ENCODE measurements around the gene MTNR1A.

MTNR1A gene

GRCh38 chr4:186602978-186603377, 47.6 kb upstream of the MTNR1A start (continued):
- TF ChIP-seq ZNF398 (tag by site-specific recombination; IDR thresholded peaks at IDR 0.05), result no peak
- no peak for TF ChIP-seq ZNF366 (tag by site-specific recombination; conservative IDR thresholded peaks at IDR 0.05)
- TF ChIP-seq ZNF280C (tag by site-specific recombination; IDR thresholded peaks at IDR 0.05), result no peak

GRCh38 chr4:186599483-186599882, 44.1 kb upstream of the MTNR1A start:
- H3K9me3 ChIP-seq (ENCODE audit: control insufficient read depth, insufficient read depth, low read depth, low read length), result no peaks in the 10 kb centered on the region
- no peak overlapping the region for H3K27ac ChIP-seq (ENCODE audit: extremely low read depth, low read depth, low read length)
- CTCF ChIA-PET, result interaction anchor here (0.8 to 1.9 kb wide), 2 partner anchors 12 kb away, joined by 3 to 8 read pairs; no protein-coding TSS in a partner anchor
- H3K4me3 ChIP-seq (ENCODE audit: low read depth, low read length), result no peak overlapping the region
- TF ChIP-seq ZFP37 (tag by site-specific recombination; IDR thresholded peaks at IDR 0.05) (no peak), PRDM2 (tag by site-specific recombination; IDR thresholded peaks at IDR 0.05; ENCODE audit: borderline replicate concordance) (no peak), ZNF785 (tag by site-specific recombination; IDR thresholded peaks at IDR 0.05) (no peak), ZNF660 (tag by site-specific recombination; IDR thresholded peaks at IDR 0.05) (no peak), ZNF292 (tag by site-specific recombination; IDR thresholded peaks at IDR 0.05; ENCODE audit: borderline replicate concordance, low read depth) (no peak), ZNF398 (tag by site-specific recombination; IDR thresholded peaks at IDR 0.05) (no peak), ATF2 (tag by site-specific recombination; IDR thresholded peaks at IDR 0.05; ENCODE audit: low read depth) (no peak), SETDB1 (IDR thresholded peaks at IDR 0.05; ENCODE audit: insufficient read length, low read length) (no peak), ZNF791 (tag by site-specific recombination; IDR thresholded peaks at IDR 0.05) (no peak), ZNF707 (tag by site-specific recombination; IDR thresholded peaks at IDR 0.05) (no peak), ZNF433 (tag by site-specific recombination; IDR thresholded peaks at IDR 0.05; ENCODE audit: low read depth) (no peak), ZNF2 (tag by site-specific recombination; IDR thresholded peaks at IDR 0.05) (no peak), ZNF692 (tag by site-specific recombination; IDR thresholded peaks at IDR 0.05) (no peak)
- H3K4me1 ChIP-seq (ENCODE audit: control insufficient read depth, insufficient read depth, low read length), result no peaks in the 10 kb centered on the region
- POLR2A ChIA-PET, result no interaction called here
- peaks cover 34 to 95% of the 10 kb centered on the region in 2 experiments for H3K36me3 ChIP-seq (ENCODE audit: control insufficient read depth in 2 of 2, insufficient read depth in 1 of 2, low read length in 2 of 2)
